Measurements from ENCODE around the gene P2RY8. TPM values are rescaled to one million over a fixed set of nuclear protein-coding genes. Genes with fewer than 3 reads are reported as not detected.
"Not testable (repeated sequence)": the region's sequence is repeated elsewhere in the genome, so short reads cannot be mapped to it uniquely, and the experiment has no call there.

Gene P2RY8
- total RNA-seq, 2 experiments from 2014 or later: 62.9 to 65.5 TPM

- peaks cover 84% of the 10 kb centered on the region for H3K36me3 Mint-ChIP-seq (ENCODE audit: low read depth)
- peak overlapping the region; percentile 37 for H3K27ac Mint-ChIP-seq
- POLR2A ChIA-PET: no interaction called here
- no peaks in the 10 kb centered on the region for H3K27me3 Mint-ChIP-seq (ENCODE audit: low read depth)
- DNase-seq (peak; percentile 12), ATAC-seq (no peak)
- no peak overlapping the region for H3K4me3 Mint-ChIP-seq
- CTCF ChIA-PET: no interaction called here
- H3K9me3 Mint-ChIP-seq (ENCODE audit: insufficient read depth): peaks cover 17% of the 10 kb centered on the region
- peaks cover 74% of the 10 kb centered on the region for H3K4me1 Mint-ChIP-seq (ENCODE audit: low read depth)
Observed at GRCh38 chrX:1477801-1478458, 59.1 kb downstream of the P2RY8 start.

- POLR2A ChIA-PET: no interaction called here
- Mint-ChIP-seq H3K9me3 (ENCODE audit: insufficient read depth) (peaks cover 17% of the 10 kb centered on the region), H3K4me1 (ENCODE audit: low read depth) (peaks cover 74% of the 10 kb centered on the region), H3K27me3 (ENCODE audit: low read depth) (no peaks in the 10 kb centered on the region), H3K36me3 (ENCODE audit: low read depth) (peaks cover 85% of the 10 kb centered on the region), H3K27ac (no peak overlapping the region), H3K4me3 (no peak overlapping the region)
- CTCF ChIA-PET: no interaction called here
- DNase-seq (no peak), ATAC-seq (no peak)
Observed at GRCh38 chrX:1477229-1477628, 59.8 kb downstream of the P2RY8 start.

GRCh38 chrX:1476682-1477081 is 60.3 kb downstream of the P2RY8 start:
- Mint-ChIP-seq H3K9me3 (ENCODE audit: insufficient read depth) (peaks cover 17% of the 10 kb centered on the region), H3K36me3 (ENCODE audit: low read depth) (peaks cover 86% of the 10 kb centered on the region), H3K27me3 (ENCODE audit: low read depth) (no peaks in the 10 kb centered on the region), H3K4me1 (ENCODE audit: low read depth) (peaks cover 74% of the 10 kb centered on the region), H3K4me3 (no peak overlapping the region), H3K27ac (no peak overlapping the region)
- no peak for ATAC-seq
- POLR2A ChIA-PET: no interaction called here
- peak; percentile 18 for DNase-seq
- CTCF ChIA-PET: no interaction called here

GRCh38 chrX:1475881-1476280 is 61.1 kb downstream of the P2RY8 start:
- ChIA-PET POLR2A (no interaction called here), CTCF (no interaction called here)
- H3K27ac Mint-ChIP-seq: no peak overlapping the region
- peaks cover 83% of the 10 kb centered on the region for H3K36me3 Mint-ChIP-seq (ENCODE audit: low read depth)
- no peaks in the 10 kb centered on the region for H3K27me3 Mint-ChIP-seq (ENCODE audit: low read depth)
- peaks cover 72% of the 10 kb centered on the region for H3K4me1 Mint-ChIP-seq (ENCODE audit: low read depth)
- ATAC-seq (no peak), DNase-seq (peak; percentile 18)
- H3K9me3 Mint-ChIP-seq (ENCODE audit: insufficient read depth): peaks cover 17% of the 10 kb centered on the region
- H3K4me3 Mint-ChIP-seq: no peak overlapping the region

DNA sequence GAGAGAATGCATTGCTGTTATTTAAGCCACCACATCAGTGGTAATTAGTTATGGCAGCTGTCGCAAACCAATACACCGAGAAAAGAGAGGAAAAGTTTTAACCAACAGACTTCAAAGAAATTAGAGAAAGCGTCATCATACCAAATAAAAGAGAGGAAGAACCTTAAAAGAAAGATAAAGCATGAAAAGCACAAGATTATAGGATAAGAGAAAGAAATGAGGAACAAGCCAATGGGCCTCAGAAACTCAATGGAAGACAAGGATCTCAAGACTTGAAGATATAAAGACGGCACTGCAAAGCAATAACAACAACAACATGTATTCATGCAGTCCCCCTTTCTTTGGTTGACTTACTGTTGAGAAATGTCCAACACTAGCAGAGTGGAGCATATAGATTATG is 61.5 kb downstream of the P2RY8 start:
- ChIA-PET CTCF (no interaction called here), POLR2A (no interaction called here)
- Mint-ChIP-seq H3K4me3 (no peak overlapping the region), H3K9me3 (ENCODE audit: insufficient read depth) (peaks cover 17% of the 10 kb centered on the region), H3K27ac (no peak overlapping the region), H3K36me3 (ENCODE audit: low read depth) (peaks cover 80% of the 10 kb centered on the region), H3K4me1 (ENCODE audit: low read depth) (peaks cover 72% of the 10 kb centered on the region), H3K27me3 (ENCODE audit: low read depth) (no peaks in the 10 kb centered on the region)
- no peak for DNase-seq
- no peak for ATAC-seq

DNA sequence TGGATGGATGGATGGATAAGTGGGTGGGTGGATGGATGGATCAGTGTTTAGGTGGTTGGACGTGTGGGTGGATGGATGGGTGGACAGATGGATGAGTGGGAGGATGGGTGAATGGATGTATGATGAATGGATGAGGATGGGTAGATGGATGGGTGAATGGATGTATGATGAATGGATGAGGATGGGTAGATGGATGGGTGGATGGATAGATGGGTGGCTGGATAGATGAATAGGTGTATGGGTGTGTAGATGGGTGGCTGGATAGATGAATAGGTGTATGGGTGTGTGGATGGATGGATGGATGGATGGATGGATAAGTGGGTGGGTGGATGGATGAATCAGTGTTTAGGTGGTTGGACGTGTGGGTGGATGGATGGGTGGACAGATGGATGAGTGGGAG is 62.4 kb downstream of the P2RY8 start:
- ATAC-seq; CTCF ChIA-PET; H3K4me3 Mint-ChIP-seq; DNase-seq; H3K9me3 Mint-ChIP-seq (ENCODE audit: insufficient read depth); POLR2A ChIA-PET; H3K27me3 Mint-ChIP-seq (ENCODE audit: low read depth): not testable (repeated sequence)
- Mint-ChIP-seq H3K36me3 (ENCODE audit: low read depth) (peaks cover 74% of the 10 kb centered on the region), H3K27ac (peak overlapping the region; percentile 21), H3K4me1 (ENCODE audit: low read depth) (peaks cover 71% of the 10 kb centered on the region)

- Mint-ChIP-seq H3K4me3 (no peak overlapping the region), H3K27ac (peak overlapping the region; percentile 76), H3K9me3 (ENCODE audit: insufficient read depth) (no peaks in the 10 kb centered on the region), H3K36me3 (ENCODE audit: low read depth) (peaks cover 66% of the 10 kb centered on the region), H3K4me1 (ENCODE audit: low read depth) (peaks cover 69% of the 10 kb centered on the region), H3K27me3 (ENCODE audit: low read depth) (no peaks in the 10 kb centered on the region)
- CTCF ChIA-PET: no interaction called here
- DNase-seq (peak; percentile 4), ATAC-seq (no peak)
- POLR2A ChIA-PET: no interaction called here
Observed at GRCh38 chrX:1472975-1473374, 64.0 kb downstream of the P2RY8 start.

DNA sequence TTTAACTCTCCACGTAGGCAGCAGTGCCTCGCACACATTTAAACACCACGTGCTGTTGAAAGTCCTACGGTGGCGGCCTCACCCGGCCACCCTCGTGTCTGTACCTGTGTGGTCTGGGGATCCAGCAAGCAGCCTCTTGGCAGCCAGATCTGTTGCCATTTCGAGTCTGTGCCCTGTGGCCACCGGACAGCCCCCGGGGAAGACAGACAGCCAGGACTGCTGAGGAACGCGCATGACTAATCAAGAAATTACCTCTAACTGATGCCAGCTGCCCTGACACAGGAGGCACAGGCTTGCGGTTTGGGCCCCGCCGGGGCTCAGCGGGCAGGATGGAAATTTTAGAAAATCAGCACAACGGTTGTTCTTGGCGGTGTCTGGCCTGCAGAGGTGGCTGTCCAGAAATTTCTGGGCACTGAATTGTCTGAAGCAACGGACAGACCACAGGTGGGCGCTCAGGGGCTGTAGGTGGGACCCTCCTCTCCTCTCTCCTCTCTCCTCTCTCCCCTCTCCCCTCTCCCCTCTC is 68.7 kb downstream of the P2RY8 start:
- Mint-ChIP-seq H3K36me3 (ENCODE audit: low read depth) (peaks cover 64% of the 10 kb centered on the region), H3K27me3 (ENCODE audit: low read depth) (no peaks in the 10 kb centered on the region), H3K4me3 (peak overlapping the region; percentile 70), H3K27ac (peak overlapping the region; percentile 87), H3K4me1 (ENCODE audit: low read depth) (peaks cover 90% of the 10 kb centered on the region), H3K9me3 (ENCODE audit: insufficient read depth) (no peaks in the 10 kb centered on the region)
- peak; percentile 82 for DNase-seq
- ATAC-seq: peak; percentile 47
- ChIA-PET POLR2A (no interaction called here), CTCF (no interaction called here)

GRCh38 chrX:1466971-1467561 is 69.9 kb downstream of the P2RY8 start:
- no peaks in the 10 kb centered on the region for H3K9me3 Mint-ChIP-seq (ENCODE audit: insufficient read depth)
- ATAC-seq: peak; percentile 18
- peak; percentile 72 for DNase-seq
- H3K27me3 Mint-ChIP-seq (ENCODE audit: low read depth): no peaks in the 10 kb centered on the region
- peak overlapping the region; percentile 70 for H3K4me3 Mint-ChIP-seq
- H3K4me1 Mint-ChIP-seq (ENCODE audit: low read depth): peaks cover 92% of the 10 kb centered on the region
- ChIA-PET CTCF (no interaction called here), POLR2A (no interaction called here)
- peaks cover 62% of the 10 kb centered on the region for H3K36me3 Mint-ChIP-seq (ENCODE audit: low read depth)
- peak overlapping the region; percentile 87 for H3K27ac Mint-ChIP-seq

GRCh38 chrX:1466232-1466661 is 70.7 kb downstream of the P2RY8 start:
- DNase-seq: peak; percentile 20
- Mint-ChIP-seq H3K4me1 (ENCODE audit: low read depth) (peaks cover 84% of the 10 kb centered on the region), H3K27me3 (ENCODE audit: low read depth) (no peaks in the 10 kb centered on the region), H3K4me3 (no peak overlapping the region), H3K9me3 (ENCODE audit: insufficient read depth) (no peaks in the 10 kb centered on the region), H3K27ac (peak overlapping the region; percentile 88), H3K36me3 (ENCODE audit: low read depth) (peaks cover 55% of the 10 kb centered on the region)
- ChIA-PET CTCF (no interaction called here), POLR2A (no interaction called here)
- no peak for ATAC-seq

DNA sequence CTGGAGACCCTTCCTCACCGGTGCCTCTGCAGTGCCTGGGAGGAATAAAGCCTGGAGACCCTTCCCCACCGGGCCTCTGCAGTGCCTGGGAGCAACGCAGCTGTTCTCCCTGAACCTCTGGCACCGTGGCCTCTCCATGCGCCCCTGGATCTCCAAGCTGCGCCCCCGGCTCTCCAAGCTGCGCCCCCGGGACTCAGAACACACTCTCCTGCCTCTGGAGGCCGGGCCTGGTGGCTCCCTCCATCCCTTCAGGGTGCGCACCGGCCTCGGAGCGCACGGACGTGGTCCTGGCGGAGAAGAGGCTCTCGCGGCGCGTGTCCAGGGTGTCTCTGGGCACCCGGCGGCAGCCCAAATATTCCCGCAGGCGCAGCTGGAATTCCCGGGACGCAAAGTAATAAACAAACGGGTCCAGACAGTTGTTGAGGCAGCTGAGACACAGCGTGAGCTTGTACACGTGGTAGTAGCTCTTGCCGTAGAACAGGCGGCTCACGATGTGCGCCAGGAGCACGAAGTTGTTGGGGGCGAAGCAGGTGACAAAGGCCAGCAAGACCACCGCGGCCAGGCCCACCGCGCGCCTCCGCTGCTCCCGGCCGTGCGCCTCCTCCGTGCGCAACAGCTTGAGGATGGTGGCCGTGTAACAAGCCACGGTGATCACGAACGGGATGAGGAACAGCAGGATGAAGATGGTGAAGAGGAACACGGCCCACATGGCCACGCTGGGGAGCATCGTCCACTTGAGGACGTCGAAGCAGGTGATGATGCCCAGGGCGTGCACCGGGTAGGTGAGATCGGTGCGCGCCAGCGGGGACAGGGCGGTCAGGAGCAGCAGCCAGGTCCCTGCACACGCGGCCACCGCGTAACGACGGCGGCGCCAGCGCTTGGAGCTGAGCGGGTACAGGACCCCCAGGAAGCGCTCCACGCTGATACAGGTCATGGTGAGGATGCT is 71.4 kb downstream of the P2RY8 start:
- CTCF ChIA-PET: no interaction called here
- H3K36me3 Mint-ChIP-seq (ENCODE audit: low read depth): peaks cover 56% of the 10 kb centered on the region

DNA sequence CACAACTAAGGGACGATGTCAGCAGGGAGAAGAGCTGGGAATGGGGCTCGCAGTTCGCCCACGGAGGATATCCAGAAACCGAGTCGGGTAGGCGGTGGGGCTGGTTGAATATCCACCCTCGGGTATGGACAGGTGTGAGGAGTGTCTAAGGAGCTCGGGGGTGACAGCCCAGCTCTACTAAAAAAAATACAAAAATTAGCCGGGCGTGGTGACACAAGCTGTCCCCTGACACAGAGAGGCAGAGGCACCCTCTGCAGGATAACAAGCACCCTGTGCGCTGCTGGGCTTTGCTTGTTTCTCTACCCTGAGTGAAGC is 72.1 kb downstream of the P2RY8 start:
- ATAC-seq: no peak
- Mint-ChIP-seq H3K4me1 (ENCODE audit: low read depth) (peaks cover 74% of the 10 kb centered on the region), H3K27ac (peak overlapping the region; percentile 88), H3K4me3 (peak overlapping the region; percentile 62), H3K27me3 (ENCODE audit: low read depth) (no peaks in the 10 kb centered on the region), H3K9me3 (ENCODE audit: insufficient read depth) (no peaks in the 10 kb centered on the region), H3K36me3 (ENCODE audit: low read depth) (peaks cover 53% of the 10 kb centered on the region)
- ChIA-PET POLR2A (no interaction called here), CTCF (no interaction called here)
- peak; percentile 35 for DNase-seq

More for the DNA sequence above, 71.4 kb downstream of the P2RY8 start:
- Mint-ChIP-seq H3K4me1 (ENCODE audit: low read depth) (peaks cover 79% of the 10 kb centered on the region), H3K9me3 (ENCODE audit: insufficient read depth) (no peaks in the 10 kb centered on the region), H3K27ac (peak overlapping the region; percentile 88), H3K27me3 (ENCODE audit: low read depth) (no peaks in the 10 kb centered on the region), H3K4me3 (peak overlapping the region; percentile 62)
- POLR2A ChIA-PET: no interaction called here
- ATAC-seq (no peak), DNase-seq (peak; percentile 18)
